GM23248 (cell line): Measurements from ENCODE around the gene ACSS3.

ENCODE experiments used
- EZH2 ChIP-seq: fragments of 200-600 bp; sonication (generic); IDR thresholded peaks from 2 replicates; pipeline ENCODE4 v1.6.1; 2018; ENCODE audit warnings: antibody characterized with exemption, mild to moderate bottlenecking; ENCODE audit not compliant: insufficient read depth, poor library complexity, severe bottlenecking
- EZH2phosphoT487 ChIP-seq: fragments of 200-600 bp; sonication (generic); IDR thresholded peaks from 2 replicates; pipeline ENCODE4 v1.6.1; 2018; ENCODE audit warnings: antibody characterized with exemption, moderate library complexity, mild to moderate bottlenecking, low read depth; ENCODE audit not compliant: insufficient read depth

DNA sequence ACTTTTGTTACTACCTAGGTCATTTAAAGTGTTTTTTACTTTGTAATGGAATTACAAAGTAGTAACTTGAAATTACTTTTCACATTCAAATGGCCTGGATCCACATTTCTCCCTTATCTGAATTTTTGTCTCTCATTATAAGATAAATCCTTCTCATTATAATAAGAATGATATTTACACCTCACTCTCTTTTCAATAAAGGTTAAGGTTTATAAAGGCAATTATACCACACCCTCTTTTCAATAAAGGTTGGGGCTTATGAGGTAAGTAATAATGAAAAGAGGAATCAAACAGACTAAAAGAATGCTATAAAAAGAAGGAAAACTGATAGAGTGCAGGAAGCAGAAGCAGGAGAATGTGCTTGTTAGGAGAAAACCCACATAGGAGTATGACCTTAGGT lies 210.8 kb downstream of the ACSS3 start:
- TF ChIP-seq EZH2phosphoT487 (no peak), EZH2 (no peak)
